Measurements from ENCODE around the gene PGBD2.
A peak's percentile ranks its signal among the peaks of the same experiment; 100 is the strongest.

DNA sequence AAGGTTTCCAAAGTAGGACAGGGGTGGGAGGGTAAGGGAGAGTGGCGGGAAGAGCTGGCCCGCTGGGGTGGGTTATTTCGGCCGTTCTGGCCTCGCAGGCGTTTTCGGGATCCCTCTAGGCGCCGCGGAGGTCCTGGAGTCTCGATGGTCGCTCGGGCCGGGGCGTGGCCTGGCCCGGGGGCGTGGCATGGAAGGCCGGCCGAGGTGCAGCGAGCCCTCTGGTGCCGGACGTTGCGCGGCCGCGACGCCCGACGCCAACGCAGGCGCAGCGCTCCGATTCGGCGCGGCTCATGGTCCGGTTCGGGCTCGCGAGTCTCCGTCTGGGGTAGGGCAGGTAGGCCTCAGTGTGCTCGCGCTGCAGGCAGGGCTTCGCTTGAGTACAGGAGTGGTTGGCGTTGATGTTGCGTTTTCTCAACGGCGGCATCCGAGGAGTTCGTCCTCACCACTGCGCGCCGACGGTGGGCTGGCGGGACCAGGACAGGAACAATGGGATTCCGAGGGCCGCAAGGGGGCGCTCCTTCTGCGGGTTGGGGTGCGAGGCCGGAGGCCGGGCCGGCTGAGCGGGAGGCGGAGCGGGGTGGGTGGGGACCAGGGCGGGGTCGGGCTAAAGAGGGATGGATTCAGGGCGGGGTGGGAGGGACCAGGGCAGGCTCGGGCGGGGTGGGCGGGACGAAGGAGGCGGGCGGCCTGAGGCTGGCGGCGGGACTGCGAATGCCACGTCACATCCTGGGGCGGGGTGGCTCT, at the start of gene PGBD2:
- peak; percentile 63 for TF ChIP-seq POLR2A (IDR thresholded peaks at IDR 0.05; ENCODE audit: low read depth, low read length)
- peak; percentile 68 for TF ChIP-seq CTCF (conservative IDR thresholded peaks at IDR 0.05; ENCODE audit: low read depth, low read length)
- TF ChIP-seq FOS (IDR thresholded peaks at IDR 0.05; ENCODE audit: low read depth, low read length) = no peak
- peak; percentile 66 for TF ChIP-seq RCOR1 (IDR thresholded peaks at IDR 0.05; ENCODE audit: insufficient replicate concordance, low read length)
- no peak for TF ChIP-seq CEBPB (IDR thresholded peaks at IDR 0.05; ENCODE audit: low read depth, low read length)
- TF ChIP-seq RFX5 (IDR thresholded peaks at IDR 0.05; ENCODE audit: low read depth, low read length) = no peak
- TF ChIP-seq SMC3 (IDR thresholded peaks at IDR 0.05; ENCODE audit: low read depth, low read length) = peak; percentile 53
- TF ChIP-seq, protein P1, sequence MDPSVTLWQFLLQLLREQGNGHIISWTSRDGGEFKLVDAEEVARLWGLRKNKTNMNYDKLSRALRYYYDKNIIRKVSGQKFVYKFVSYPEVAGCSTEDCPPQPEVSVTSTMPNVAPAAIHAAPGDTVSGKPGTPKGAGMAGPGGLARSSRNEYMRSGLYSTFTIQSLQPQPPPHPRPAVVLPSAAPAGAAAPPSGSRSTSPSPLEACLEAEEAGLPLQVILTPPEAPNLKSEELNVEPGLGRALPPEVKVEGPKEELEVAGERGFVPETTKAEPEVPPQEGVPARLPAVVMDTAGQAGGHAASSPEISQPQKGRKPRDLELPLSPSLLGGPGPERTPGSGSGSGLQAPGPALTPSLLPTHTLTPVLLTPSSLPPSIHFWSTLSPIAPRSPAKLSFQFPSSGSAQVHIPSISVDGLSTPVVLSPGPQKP (IDR thresholded peaks at IDR 0.05; ENCODE audit: borderline replicate concordance, low read depth, low read length) = no peak
- no peak for TF ChIP-seq MAFK (IDR thresholded peaks at IDR 0.05; ENCODE audit: low read depth, low read length)
- TF ChIP-seq, protein P2, sequence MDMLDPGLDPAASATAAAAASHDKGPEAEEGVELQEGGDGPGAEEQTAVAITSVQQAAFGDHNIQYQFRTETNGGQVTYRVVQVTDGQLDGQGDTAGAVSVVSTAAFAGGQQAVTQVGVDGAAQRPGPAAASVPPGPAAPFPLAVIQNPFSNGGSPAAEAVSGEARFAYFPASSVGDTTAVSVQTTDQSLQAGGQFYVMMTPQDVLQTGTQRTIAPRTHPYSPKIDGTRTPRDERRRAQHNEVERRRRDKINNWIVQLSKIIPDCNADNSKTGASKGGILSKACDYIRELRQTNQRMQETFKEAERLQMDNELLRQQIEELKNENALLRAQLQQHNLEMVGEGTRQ (IDR thresholded peaks at IDR 0.05; ENCODE audit: low read depth, low read length) = no peak
- TF ChIP-seq CHD1 (IDR thresholded peaks at IDR 0.05; ENCODE audit: low read depth, low read length) = peak; percentile 47; the same call in 1 of the 2 replicates
- peak; percentile 49 for TF ChIP-seq RAD21 (IDR thresholded peaks at IDR 0.05; ENCODE audit: low read length)
- TF ChIP-seq BHLHE40 (IDR thresholded peaks at IDR 0.05; ENCODE audit: low read depth, low read length) = no peak
- TF ChIP-seq MXI1 (IDR thresholded peaks at IDR 0.05; ENCODE audit: borderline replicate concordance, low read depth, low read length) = peak; percentile 64; the same call in 1 of the 2 replicates

All from IMR-90 (cell line).